Activated T-helper 1 cell treated with anti-CD3 and anti-CD28 coated beads, Interleukin-12 subunit alpha, Interleukin-12 subunit beta, Interleukin-2, Interleukin-4 antibody, amounts not matched to agents 30 ng/mL and 10 ng/mL and 1 ng/mL, durations not matched to agents 14 hours and 24 hours and 36 hours (primary cell): ENCODE results near the gene PKHD1. TPM values are rescaled to one million over a fixed set of nuclear protein-coding genes. Genes with fewer than 3 reads are reported as not detected.

ENCODE experiments used
- DNase-seq: peaks from one replicate; pipeline ENCODE4 v3.0.0; 2021; ENCODE audit warnings: low spot score
- H3K27ac Mint-ChIP-seq: one replicate; pipeline ENCODE4 v1.8.0; 2021; ENCODE audit warnings: mild to moderate bottlenecking, mixed read lengths
- H3K27me3 Mint-ChIP-seq: one replicate; pipeline ENCODE4 v1.8.0; 2022; ENCODE audit warnings: mild to moderate bottlenecking, moderate library complexity, mixed read lengths; ENCODE audit not compliant: insufficient read depth
- H3K36me3 Mint-ChIP-seq: one replicate; pipeline ENCODE4 v1.8.0; 2021; ENCODE audit warnings: low read depth, mixed read lengths
- H3K4me1 Mint-ChIP-seq: one replicate; pipeline ENCODE4 v1.8.0; 2021; ENCODE audit warnings: low read depth, mixed read lengths
- H3K4me3 Mint-ChIP-seq: one replicate; pipeline ENCODE4 v1.8.0; 2021; ENCODE audit warnings: mild to moderate bottlenecking, moderate library complexity, mixed read lengths
- H3K9me3 Mint-ChIP-seq: one replicate; pipeline ENCODE4 v1.8.0; 2021; ENCODE audit warnings: mixed read lengths
- intact Hi-C: fragments of 100-400 bp; cut with micrococcal nuclease; formaldehyde crosslinking; loops from one replicate; pipeline ENCODE4 v1.15.1; 2024
- total RNA-seq: library from RNA; stranded (reverse); gene quantifications from 2 replicates; pipeline ENCODE4 v1.2.3, GENCODE V29; 2022

The PKHD1 gene
- total RNA-seq, 1 donor from 2014 or later: not detected

- no peaks in the 10 kb centered on the region for H3K4me1 Mint-ChIP-seq
- no peak overlapping the region for H3K27ac Mint-ChIP-seq
- intact Hi-C loops: no loop called here
- H3K27me3 Mint-ChIP-seq: peaks cover 11% of the 10 kb centered on the region
- H3K4me3 Mint-ChIP-seq: no peak overlapping the region
- no peaks in the 10 kb centered on the region for H3K9me3 Mint-ChIP-seq
- DNase-seq: no peak
- no peaks in the 10 kb centered on the region for H3K36me3 Mint-ChIP-seq
These were observed 34.2 kb downstream of the PKHD1 start for GRCh38 chr6:52053038-52053695.

GRCh38 chr6:52050051-52050405 lies 37.4 kb downstream of the PKHD1 start:
- intact Hi-C loops: no loop called here
- Mint-ChIP-seq H3K36me3 (no peaks in the 10 kb centered on the region), H3K9me3 (no peaks in the 10 kb centered on the region), H3K27me3 (peaks cover 8% of the 10 kb centered on the region), H3K4me3 (no peak overlapping the region), H3K4me1 (no peaks in the 10 kb centered on the region), H3K27ac (no peak overlapping the region)
- DNase-seq: no peak

- Mint-ChIP-seq H3K4me3 (no peak overlapping the region), H3K27me3 (peaks cover 8% of the 10 kb centered on the region), H3K9me3 (no peaks in the 10 kb centered on the region), H3K27ac (no peak overlapping the region), H3K4me1 (no peaks in the 10 kb centered on the region), H3K36me3 (no peaks in the 10 kb centered on the region)
- intact Hi-C loops: loop anchor here (1.0 to 2.0 kb wide), 3 partner anchors 194 to 1233 kb away; no protein-coding TSS in a partner anchor
- no peak for DNase-seq
These were observed 38.0 kb downstream of the PKHD1 start for GRCh38 chr6:52049252-52050050.

DNA sequence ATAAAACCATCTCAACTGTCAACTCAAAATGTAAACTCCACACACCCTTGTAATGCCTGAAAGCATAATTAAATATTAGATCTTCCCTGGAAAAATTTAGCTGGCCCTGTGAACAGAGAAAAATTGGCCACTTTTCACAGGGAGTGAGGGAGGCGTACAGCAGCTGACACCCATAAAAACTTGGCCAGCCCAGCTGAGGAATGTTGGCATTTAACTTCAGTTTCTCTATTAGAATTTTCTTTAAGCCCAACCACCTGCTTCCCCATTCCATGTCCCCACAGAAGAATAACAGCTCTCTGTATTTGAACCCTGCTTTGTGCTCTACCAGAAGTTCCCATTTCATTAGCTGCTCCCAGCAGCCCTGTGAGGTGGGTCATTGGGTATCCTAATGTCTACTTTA lies 41.0 kb downstream of the PKHD1 start:
- Mint-ChIP-seq H3K4me1 (no peaks in the 10 kb centered on the region), H3K4me3 (no peak overlapping the region), H3K9me3 (no peaks in the 10 kb centered on the region), H3K36me3 (no peaks in the 10 kb centered on the region), H3K27ac (no peak overlapping the region), H3K27me3 (peaks cover 2% of the 10 kb centered on the region)
- intact Hi-C loops: no loop called here
- no peak for DNase-seq

GRCh38 chr6:52045481-52045880 lies 41.9 kb downstream of the PKHD1 start:
- intact Hi-C loops: no loop called here
- H3K36me3 Mint-ChIP-seq: no peaks in the 10 kb centered on the region

GRCh38 chr6:52045033-52045432 lies 42.4 kb downstream of the PKHD1 start:
- Mint-ChIP-seq H3K27ac (no peak overlapping the region), H3K4me1 (no peaks in the 10 kb centered on the region), H3K9me3 (no peaks in the 10 kb centered on the region), H3K27me3 (peaks cover 2% of the 10 kb centered on the region), H3K36me3 (no peaks in the 10 kb centered on the region), H3K4me3 (no peak overlapping the region)
- intact Hi-C loops: no loop called here
- no peak for DNase-seq

More at GRCh38 chr6:52045481-52045880, 41.9 kb downstream of the PKHD1 start:
- H3K27me3 Mint-ChIP-seq: peaks cover 2% of the 10 kb centered on the region
- H3K4me3 Mint-ChIP-seq: no peak overlapping the region
- no peaks in the 10 kb centered on the region for H3K9me3 Mint-ChIP-seq
- no peak overlapping the region for H3K27ac Mint-ChIP-seq
- no peak for DNase-seq
- H3K4me1 Mint-ChIP-seq: no peaks in the 10 kb centered on the region

GRCh38 chr6:52042141-52042885 lies 45.1 kb downstream of the PKHD1 start:
- no peaks in the 10 kb centered on the region for H3K4me1 Mint-ChIP-seq
- peaks cover 2% of the 10 kb centered on the region for H3K27me3 Mint-ChIP-seq
- no peak overlapping the region for H3K4me3 Mint-ChIP-seq
- intact Hi-C loops: no loop called here
- H3K36me3 Mint-ChIP-seq: no peaks in the 10 kb centered on the region
- no peak for DNase-seq
- H3K9me3 Mint-ChIP-seq: no peaks in the 10 kb centered on the region
- H3K27ac Mint-ChIP-seq: no peak overlapping the region

- no peaks in the 10 kb centered on the region for H3K36me3 Mint-ChIP-seq
- H3K4me3 Mint-ChIP-seq: no peak overlapping the region
- intact Hi-C loops: no loop called here
- no peaks in the 10 kb centered on the region for H3K9me3 Mint-ChIP-seq
- H3K27me3 Mint-ChIP-seq: peaks cover 3% of the 10 kb centered on the region
- H3K27ac Mint-ChIP-seq: no peak overlapping the region
- no peak for DNase-seq
- no peaks in the 10 kb centered on the region for H3K4me1 Mint-ChIP-seq
These were observed 46.3 kb downstream of the PKHD1 start for GRCh38 chr6:52041134-52041533.

DNA sequence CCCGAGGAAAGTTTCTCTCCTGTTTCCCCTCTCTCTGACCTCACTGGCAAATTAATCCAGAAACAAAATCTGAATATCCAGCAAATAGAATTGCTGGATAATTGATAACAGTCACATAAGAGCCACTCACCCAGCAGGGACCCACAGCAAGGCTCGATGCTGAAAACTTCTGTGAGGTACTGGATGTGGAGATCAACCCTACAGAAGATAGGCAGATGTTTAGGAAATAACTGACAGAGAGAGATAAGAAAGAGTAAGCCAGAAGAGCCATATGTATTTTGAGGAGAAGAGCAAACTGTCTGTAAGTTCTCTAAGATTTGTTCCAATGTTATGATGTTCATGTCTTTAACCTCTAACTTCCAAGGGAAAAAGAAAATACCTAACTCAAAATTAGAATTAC lies 59.7 kb downstream of the PKHD1 start:
- no peak overlapping the region for H3K4me3 Mint-ChIP-seq
- no peak overlapping the region for H3K27ac Mint-ChIP-seq
- peaks cover 2% of the 10 kb centered on the region for H3K27me3 Mint-ChIP-seq
- DNase-seq: no peak
- intact Hi-C loops: no loop called here
- H3K36me3 Mint-ChIP-seq: no peaks in the 10 kb centered on the region
- peaks cover 3% of the 10 kb centered on the region for H3K9me3 Mint-ChIP-seq
- no peaks in the 10 kb centered on the region for H3K4me1 Mint-ChIP-seq

DNA sequence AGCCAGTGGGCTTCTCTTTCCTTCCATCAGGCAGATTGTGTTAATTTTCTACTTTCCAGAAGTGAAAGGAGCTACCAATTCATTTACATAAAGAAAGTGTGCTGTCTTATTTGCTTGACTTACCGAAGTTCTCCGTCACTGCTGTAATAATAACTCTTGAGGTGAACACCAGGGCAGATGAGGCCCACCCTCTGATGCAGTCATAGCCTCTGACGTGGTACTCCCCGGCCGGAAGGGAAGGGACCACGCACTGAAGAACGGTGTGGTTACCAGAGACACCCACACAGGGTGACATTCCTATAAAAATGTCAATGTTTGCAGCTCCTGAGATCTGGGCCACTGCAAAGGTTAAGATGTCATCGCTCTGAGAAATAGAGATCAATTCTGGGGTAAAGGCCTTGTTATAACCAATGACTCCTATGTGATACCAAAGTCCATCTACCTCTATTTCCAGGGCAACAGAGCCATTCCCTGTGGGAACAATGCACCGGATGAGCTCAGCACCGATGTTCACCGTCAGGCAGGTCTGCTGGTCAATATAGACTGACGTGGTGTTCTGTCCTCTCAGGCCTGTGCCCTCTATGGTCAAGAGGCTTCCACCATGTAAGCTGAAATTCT lies 62.9 kb downstream of the PKHD1 start:
- H3K27me3 Mint-ChIP-seq: peaks cover 4% of the 10 kb centered on the region
- no peaks in the 10 kb centered on the region for H3K9me3 Mint-ChIP-seq
- H3K4me3 Mint-ChIP-seq: no peak overlapping the region
- no peaks in the 10 kb centered on the region for H3K4me1 Mint-ChIP-seq
- no peak overlapping the region for H3K27ac Mint-ChIP-seq
- no peak for DNase-seq
- H3K36me3 Mint-ChIP-seq: no peaks in the 10 kb centered on the region
- intact Hi-C loops: no loop called here

GRCh38 chr6:52022675-52023074 lies 64.7 kb downstream of the PKHD1 start:
- H3K9me3 Mint-ChIP-seq: no peaks in the 10 kb centered on the region
- DNase-seq: no peak
- H3K36me3 Mint-ChIP-seq: no peaks in the 10 kb centered on the region
- intact Hi-C loops: no loop called here
- no peaks in the 10 kb centered on the region for H3K4me1 Mint-ChIP-seq
- no peak overlapping the region for H3K27ac Mint-ChIP-seq
- peaks cover 7% of the 10 kb centered on the region for H3K27me3 Mint-ChIP-seq
- H3K4me3 Mint-ChIP-seq: no peak overlapping the region

GRCh38 chr6:52020945-52021570 lies 66.4 kb downstream of the PKHD1 start:
- H3K27ac Mint-ChIP-seq: no peak overlapping the region
- H3K9me3 Mint-ChIP-seq: no peaks in the 10 kb centered on the region
- H3K36me3 Mint-ChIP-seq: no peaks in the 10 kb centered on the region
- no peak for DNase-seq
- intact Hi-C loops: loop anchor here (1.0 kb wide), 1 partner anchor 166 kb away; no protein-coding TSS in a partner anchor
- H3K27me3 Mint-ChIP-seq: peaks cover 7% of the 10 kb centered on the region
- no peaks in the 10 kb centered on the region for H3K4me1 Mint-ChIP-seq
- H3K4me3 Mint-ChIP-seq: no peak overlapping the region
